T-helper 22 cell (primary cell): ENCODE measurements around the gene ADGRB2.
"Not testable (repeated sequence)": the region's sequence is repeated elsewhere in the genome, so short reads cannot be mapped to it uniquely, and the experiment has no call there.

Source experiments
- DNase-seq: peaks from one replicate; pipeline ENCODE4 v3.0.0-alpha.2; 2020; ENCODE audit warnings: low read depth

ADGRB2 gene

GRCh38 chr1:31726715-31727114 lies 37.4 kb downstream of the ADGRB2 start:
- no peak for DNase-seq

- no peak for DNase-seq
Observed at GRCh38 chr1:31725777-31726535, 38.2 kb downstream of the ADGRB2 start.

GRCh38 chr1:31725134-31725533 lies 39.0 kb downstream of the ADGRB2 start:
- DNase-seq = no peak

GRCh38 chr1:31723828-31724359 lies 40.2 kb downstream of the ADGRB2 start:
- no peak for DNase-seq

GRCh38 chr1:31718327-31718897 lies 45.7 kb downstream of the ADGRB2 start:
- no peak for DNase-seq

- no peak for DNase-seq
Observed at GRCh38 chr1:31717341-31717740, 46.8 kb downstream of the ADGRB2 start.

- DNase-seq = no peak
Observed at GRCh38 chr1:31715873-31716220, 48.3 kb downstream of the ADGRB2 start.

GRCh38 chr1:31715087-31715872 lies 48.9 kb downstream of the ADGRB2 start:
- no peak for DNase-seq

GRCh38 chr1:31714442-31715086 lies 49.6 kb downstream of the ADGRB2 start:
- DNase-seq = no peak

- DNase-seq = no peak
Observed at GRCh38 chr1:31712630-31713029, 51.5 kb downstream of the ADGRB2 start.

- no peak for DNase-seq
Observed at GRCh38 chr1:31712068-31712467, 52.1 kb downstream of the ADGRB2 start.

GRCh38 chr1:31708324-31708723 lies 55.8 kb downstream of the ADGRB2 start:
- no peak for DNase-seq

- DNase-seq = no peak
Observed at GRCh38 chr1:31707711-31708110, 56.4 kb downstream of the ADGRB2 start.

- not testable (repeated sequence) for DNase-seq
Observed at GRCh38 chr1:31707059-31707600, 57.0 kb downstream of the ADGRB2 start.

- DNase-seq = no peak
Observed at GRCh38 chr1:31706384-31707058, 57.6 kb downstream of the ADGRB2 start.

- peak; percentile 19 for DNase-seq
Observed at GRCh38 chr1:31705080-31705866, 58.9 kb downstream of the ADGRB2 start.

- DNase-seq = no peak
Observed at GRCh38 chr1:31704271-31705079, 59.7 kb downstream of the ADGRB2 start.

- DNase-seq = no peak
Observed at GRCh38 chr1:31703431-31704270, 60.5 kb downstream of the ADGRB2 start, which contains the start of gene COL16A1. Gene COL16A1, minus strand, starts transcription at chr1:31704017. Its CDS starts 1,824 bp downstream, at chr1:31702193.
